Measurements from ENCODE around the gene POP7. TPM values are rescaled to one million over a fixed set of nuclear protein-coding genes. Genes with fewer than 3 reads are reported as not detected.

POP7 gene
- total and polyA plus RNA-seq, 2 donors from 2014 or later: 25.7 to 41.8 TPM

GRCh38 chr7:100719523-100720278, 13.8 kb downstream of the POP7 start:
- no peak for TF ChIP-seq CTCF (IDR thresholded peaks at IDR 0.05; ENCODE audit: borderline replicate concordance, extremely low read depth, insufficient read depth)
- Histone ChIP-seq H3K9ac (ENCODE audit: low read length in 3 of 3) (no peak overlapping the region), H3K27me3 (ENCODE audit: control insufficient read depth, insufficient read depth, low read length) (peaks cover 15% of the 10 kb centered on the region), H3K9me3 (ENCODE audit: control insufficient read depth in 2 of 3, insufficient read depth in 1 of 3, low read length in 3 of 3) (peaks cover 0 to 5% (median 0%) of the 10 kb centered on the region in 3 donors), H3K4me3 (ENCODE audit: low read length in 3 of 3) (no peak overlapping the region), H3K36me3 (ENCODE audit: control insufficient read depth in 2 of 3, insufficient read depth in 3 of 3, low read length in 3 of 3) (no peaks in the 10 kb centered on the region), H3K27ac (ENCODE audit: low read depth in 2 of 2, low read length in 2 of 2) (no peak overlapping the region), H3K4me1 (ENCODE audit: control insufficient read depth in 2 of 3, insufficient read depth in 2 of 3, low read depth in 1 of 3, low read length in 3 of 3) (no peaks in the 10 kb centered on the region)
- intact Hi-C loops (cut with DNase I): no loop called here
- no peak for FAIRE-seq
- peak in 1 of 5 donors; percentile 17 for DNase-seq

- Histone ChIP-seq H3K36me3 (ENCODE audit: control insufficient read depth in 2 of 3, insufficient read depth in 3 of 3, low read length in 3 of 3) (no peaks in the 10 kb centered on the region), H3K27me3 (ENCODE audit: control insufficient read depth, insufficient read depth, low read length) (peaks cover 15% of the 10 kb centered on the region), H3K27ac (ENCODE audit: low read depth in 2 of 2, low read length in 2 of 2) (no peak within 1 kb of the TSS), H3K9me3 (ENCODE audit: control insufficient read depth in 2 of 3, insufficient read depth in 1 of 3, low read length in 3 of 3) (peaks cover 0 to 5% (median 0%) of the 10 kb centered on the region in 3 donors), H3K4me3 (ENCODE audit: low read length in 3 of 3) (no peak within 1 kb of the TSS), H3K4me1 (ENCODE audit: control insufficient read depth in 2 of 3, insufficient read depth in 2 of 3, low read depth in 1 of 3, low read length in 3 of 3) (no peaks in the 10 kb centered on the region), H3K9ac (ENCODE audit: low read length in 3 of 3) (no peak within 1 kb of the TSS)
- DNase-seq (peak in 1 of 5 donors; percentile 50), FAIRE-seq (no peak)
- TF ChIP-seq CTCF (IDR thresholded peaks at IDR 0.05; ENCODE audit: borderline replicate concordance, extremely low read depth, insufficient read depth): no peak
- intact Hi-C loops (cut with DNase I): no loop called here
These were observed 14.4 kb downstream of the POP7 start, which contains the start of gene EPO for GRCh38 chr7:100720279-100720670. EPO (plus strand) TSS chr7:100720468; CDS start chr7:100720981, 513 bp downstream.

- no peaks in the 10 kb centered on the region for H3K36me3 ChIP-seq (ENCODE audit: control insufficient read depth in 2 of 3, insufficient read depth in 3 of 3, low read length in 3 of 3)
- intact Hi-C loops (cut with DNase I): no loop called here
- H3K27me3 ChIP-seq (ENCODE audit: control insufficient read depth, insufficient read depth, low read length): peaks cover 15% of the 10 kb centered on the region
- H3K4me3 ChIP-seq (ENCODE audit: low read length in 3 of 3): no peak overlapping the region
- FAIRE-seq (no peak), DNase-seq (no peak)
- TF ChIP-seq CTCF (IDR thresholded peaks at IDR 0.05; ENCODE audit: borderline replicate concordance, extremely low read depth, insufficient read depth): no peak
- H3K9ac ChIP-seq (ENCODE audit: low read length in 3 of 3): no peak overlapping the region
- peaks cover 0 to 5% (median 0%) of the 10 kb centered on the region in 3 donors for H3K9me3 ChIP-seq (ENCODE audit: control insufficient read depth in 2 of 3, insufficient read depth in 1 of 3, low read length in 3 of 3)
- H3K27ac ChIP-seq (ENCODE audit: low read depth in 2 of 2, low read length in 2 of 2): no peak overlapping the region
- H3K4me1 ChIP-seq (ENCODE audit: control insufficient read depth in 2 of 3, insufficient read depth in 2 of 3, low read depth in 1 of 3, low read length in 3 of 3): no peaks in the 10 kb centered on the region
These were observed 15.0 kb downstream of the POP7 start for GRCh38 chr7:100720671-100721504.

Data from kidney (tissue), 14 donors.